HG03442 (cell line): ENCODE results near the gene GPRIN1.
"Not testable (repeated sequence)": the region's sequence is repeated elsewhere in the genome, so short reads cannot be mapped to it uniquely, and the experiment has no call there.

Experiments
- ATAC-seq: cut with Tn5 transposase; IDR thresholded peaks from one replicate; pipeline ENCODE4 v1.9.1; 2021; ENCODE audit warnings: mild to moderate bottlenecking, moderate library complexity; ENCODE audit not compliant: unreplicated experiment

GPRIN1 gene

GRCh38 chr5:176599749-176600430, 10.1 kb downstream of the GPRIN1 start:
- not testable (repeated sequence) for ATAC-seq

GRCh38 chr5:176597417-176598389, 12.3 kb downstream of the GPRIN1 start:
- ATAC-seq = no peak

DNA sequence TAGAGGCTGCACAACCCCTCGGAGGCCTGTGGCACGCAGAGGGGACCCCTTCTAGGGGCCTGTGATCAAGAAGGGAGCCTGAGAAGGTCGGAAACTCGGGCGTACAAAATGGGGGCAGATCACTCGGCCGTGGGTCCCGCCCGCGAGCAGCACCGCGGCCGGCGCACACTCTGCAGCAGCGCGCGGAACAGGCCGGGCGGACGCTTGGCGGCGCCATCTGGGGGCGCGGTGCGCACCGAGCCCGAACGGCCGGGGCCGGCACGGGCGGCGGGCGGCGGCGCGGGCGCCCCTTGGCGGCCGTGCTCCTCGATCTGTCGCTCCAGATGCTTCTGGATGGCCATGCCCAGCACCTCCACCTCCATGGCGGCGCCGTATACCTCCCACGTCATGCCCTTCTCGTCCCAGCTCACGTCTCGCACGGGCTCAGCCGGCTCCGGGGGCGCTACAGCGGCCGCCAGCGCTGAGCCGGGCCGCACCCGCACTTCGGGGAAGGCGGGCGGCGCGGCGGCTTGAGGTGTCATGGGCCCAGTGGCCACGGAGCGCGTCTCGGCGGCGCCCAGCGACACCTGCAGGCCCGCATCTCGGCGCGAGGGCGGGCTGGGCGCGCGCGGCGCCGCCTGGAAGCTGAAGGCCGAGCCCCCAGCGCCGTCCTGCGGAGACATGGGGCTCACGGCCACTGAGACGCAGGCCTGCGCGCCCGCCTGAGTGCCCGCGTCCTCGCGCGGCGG, 13.1 kb downstream of the GPRIN1 start:
- peak; percentile 42 for ATAC-seq

DNA sequence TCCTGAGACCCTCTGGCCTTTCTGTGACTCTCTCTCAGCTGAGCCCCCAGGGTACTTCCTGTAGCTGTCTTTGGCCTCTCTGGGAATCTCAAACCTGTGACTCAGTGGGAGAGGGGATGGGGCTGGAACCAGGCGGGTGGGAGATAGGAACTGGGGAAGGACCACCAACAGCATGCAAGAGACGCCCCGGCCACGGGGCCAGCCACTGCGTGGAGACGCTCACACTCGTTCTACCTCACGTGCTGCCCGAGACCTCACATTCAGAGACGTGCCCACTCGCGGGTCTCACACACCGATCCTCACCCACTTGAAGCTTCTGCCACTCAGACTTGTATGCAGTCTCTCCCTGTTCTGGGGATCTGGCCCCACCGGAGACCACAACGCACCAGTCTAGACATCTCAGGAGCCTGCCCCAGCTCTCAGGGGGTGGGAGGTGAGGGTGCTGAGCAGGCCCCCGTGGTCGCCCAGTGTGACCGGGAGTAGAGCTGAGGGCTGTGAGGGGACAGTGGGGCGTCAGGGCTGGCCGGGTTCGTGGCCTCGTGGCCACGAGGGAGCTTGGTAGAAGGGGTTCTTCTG, 13.8 kb downstream of the GPRIN1 start:
- ATAC-seq = no peak

GRCh38 chr5:176595386-176595943, 14.5 kb downstream of the GPRIN1 start:
- ATAC-seq = no peak

DNA sequence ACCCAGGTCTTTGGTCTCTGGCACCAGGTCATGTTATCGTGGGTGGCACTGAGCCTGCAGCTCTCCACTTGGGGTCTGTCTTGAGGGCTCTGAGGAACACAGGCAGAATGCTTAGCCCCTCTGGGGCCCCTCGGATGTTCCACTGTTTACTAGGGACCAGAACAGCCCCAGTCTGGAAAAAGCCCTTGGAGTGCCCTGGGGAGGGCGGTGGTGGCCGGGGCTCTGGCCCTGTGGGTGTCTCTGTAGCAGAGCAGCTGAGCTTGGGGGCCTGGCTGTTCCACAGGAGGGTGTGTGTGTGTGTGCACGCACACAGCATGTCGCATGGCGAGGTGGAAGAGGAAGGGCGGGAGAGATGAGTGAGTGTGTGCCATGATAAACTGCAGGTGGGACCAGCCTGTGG, 15.4 kb downstream of the GPRIN1 start:
- no peak for ATAC-seq

GRCh38 chr5:176593273-176593869, 16.6 kb downstream of the GPRIN1 start:
- ATAC-seq = no peak

DNA sequence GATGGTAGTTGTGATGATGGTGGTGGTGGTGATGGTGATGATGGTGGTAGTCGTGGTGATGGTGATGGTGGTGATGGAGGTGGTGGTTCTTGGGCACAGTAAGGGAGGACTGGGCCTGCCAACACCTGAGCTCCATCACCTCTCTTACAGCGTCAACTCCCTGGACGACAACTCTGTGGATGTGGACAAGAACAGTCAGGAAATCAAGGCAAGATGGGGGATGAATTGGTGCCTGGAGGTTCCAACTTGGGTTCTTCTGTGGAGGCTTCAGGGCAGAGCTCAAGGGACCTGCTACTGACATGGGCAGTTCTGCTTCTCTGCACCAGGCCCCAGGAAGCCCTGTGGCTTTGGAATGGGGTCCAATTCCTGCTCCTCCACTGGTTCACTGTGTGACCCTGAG, 17.4 kb downstream of the GPRIN1 start:
- ATAC-seq = no peak

DNA sequence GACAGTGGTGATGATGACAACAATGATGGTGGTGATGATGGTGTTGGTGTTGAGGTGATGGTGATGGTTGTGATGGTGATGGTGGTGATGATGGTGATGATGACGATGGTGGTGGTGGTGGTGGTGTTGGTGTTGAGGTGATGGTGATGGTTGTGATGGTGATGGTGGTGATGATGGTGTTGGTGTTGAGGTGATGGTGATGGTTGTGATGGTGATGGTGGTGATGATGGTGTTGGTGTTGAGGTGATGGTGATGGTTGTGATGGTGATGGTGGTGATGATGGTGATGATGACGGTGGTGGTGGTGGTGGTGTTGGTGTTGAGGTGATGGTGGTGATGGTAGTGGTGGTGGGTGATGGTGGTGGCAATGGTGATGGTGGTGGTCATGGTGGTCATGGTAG, 18.3 kb downstream of the GPRIN1 start:
- not testable (repeated sequence) for ATAC-seq

GRCh38 chr5:176590035-176590717, 19.8 kb downstream of the GPRIN1 start:
- ATAC-seq = no peak

DNA sequence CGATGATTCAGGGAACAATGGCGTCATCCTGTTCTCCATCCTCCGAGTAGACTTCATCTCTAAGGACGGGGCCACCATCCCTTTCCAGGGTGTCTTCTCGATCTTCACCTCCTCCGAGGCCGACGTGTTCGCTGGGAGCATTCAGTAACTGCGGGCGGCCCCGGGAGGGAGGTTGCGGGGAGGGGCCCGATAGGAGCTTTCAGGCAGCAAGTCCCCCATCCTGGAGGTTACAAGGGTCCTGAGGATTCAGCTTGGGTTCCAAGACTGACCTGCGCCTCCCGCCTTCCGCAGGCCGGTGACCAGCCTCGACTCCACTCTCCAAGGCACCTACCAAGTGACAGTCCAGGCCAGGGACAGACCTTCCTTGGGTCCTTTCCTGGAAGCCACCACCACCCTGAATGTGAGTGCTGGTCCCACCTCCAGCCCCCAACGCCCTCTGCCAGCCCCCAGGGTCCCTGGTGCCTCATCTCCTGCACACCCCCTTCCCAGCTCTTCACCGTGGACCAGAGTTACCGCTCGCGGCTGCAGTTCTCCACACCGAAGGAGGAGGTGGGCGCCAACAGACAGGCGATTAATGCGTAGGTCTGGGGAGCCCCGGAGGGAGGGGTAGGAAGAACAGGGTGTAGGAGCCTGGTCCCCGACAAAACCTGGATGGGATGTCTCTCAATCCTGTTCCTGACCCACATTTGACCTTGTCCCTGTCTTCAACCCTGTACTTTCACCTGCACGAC, 20.8 kb downstream of the GPRIN1 start:
- no peak for ATAC-seq

DNA sequence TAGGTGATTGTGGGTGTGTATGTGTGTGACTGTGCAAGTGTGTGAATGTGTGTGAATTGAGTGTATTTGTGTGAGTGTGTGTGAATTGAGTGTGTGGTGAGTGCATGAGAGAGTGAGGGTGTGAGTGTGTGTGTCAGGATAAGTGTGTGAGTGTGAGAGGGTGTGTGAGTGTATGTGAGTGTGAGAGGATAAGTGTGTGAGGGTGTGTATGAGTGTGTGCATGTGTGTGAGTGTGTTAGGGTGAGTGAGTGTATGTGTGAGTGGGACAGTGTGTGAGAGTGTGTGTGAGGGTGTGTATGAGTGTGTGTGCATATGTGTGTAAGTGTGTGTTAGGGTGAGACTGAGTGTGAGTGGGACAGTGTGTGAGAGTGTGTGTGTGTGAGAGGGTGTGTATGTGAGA, 21.7 kb downstream of the GPRIN1 start:
- no peak for ATAC-seq

DNA sequence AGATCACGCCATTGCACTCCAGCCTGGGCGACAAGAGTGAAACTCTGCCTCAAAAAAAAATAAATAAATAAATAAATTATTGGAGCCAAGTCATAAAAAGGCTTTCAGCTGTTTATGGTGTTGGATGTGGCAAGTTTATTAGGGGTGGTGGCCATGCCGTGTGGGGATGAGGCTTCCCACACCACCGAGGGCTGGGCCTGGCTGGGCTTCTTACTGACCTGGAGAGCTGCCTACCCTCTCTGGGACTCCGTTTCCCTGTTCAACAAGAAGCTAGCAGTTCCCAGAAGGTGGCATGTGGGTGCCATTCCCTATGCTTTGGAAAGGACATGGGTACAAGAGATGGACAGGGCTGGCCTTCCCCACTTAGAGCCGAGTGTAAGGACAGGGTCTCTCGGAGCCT, 22.6 kb downstream of the GPRIN1 start:
- ATAC-seq = no peak

DNA sequence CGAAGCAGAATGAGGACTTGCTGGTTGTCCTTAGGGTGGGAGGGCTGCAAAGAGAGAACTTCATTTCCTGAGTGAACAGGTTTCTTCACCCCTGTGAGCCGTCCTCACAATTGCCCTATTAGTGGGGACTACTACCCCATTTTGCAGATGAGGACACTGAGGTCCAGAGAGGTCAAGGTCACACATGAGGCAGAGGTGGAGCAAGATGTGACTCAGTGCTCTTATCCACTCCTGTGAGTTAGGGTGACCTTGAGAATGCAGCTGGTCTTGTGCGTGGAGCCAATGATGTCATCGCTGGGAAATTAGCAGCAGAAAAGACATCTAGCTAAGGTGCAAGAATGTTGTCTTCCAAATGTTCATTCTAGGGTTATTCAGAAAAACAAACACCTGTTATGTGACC, 26.9 kb downstream of the GPRIN1 start:
- ATAC-seq = no peak

GRCh38 chr5:176581361-176581760, 28.6 kb downstream of the GPRIN1 start:
- ATAC-seq = no peak

DNA sequence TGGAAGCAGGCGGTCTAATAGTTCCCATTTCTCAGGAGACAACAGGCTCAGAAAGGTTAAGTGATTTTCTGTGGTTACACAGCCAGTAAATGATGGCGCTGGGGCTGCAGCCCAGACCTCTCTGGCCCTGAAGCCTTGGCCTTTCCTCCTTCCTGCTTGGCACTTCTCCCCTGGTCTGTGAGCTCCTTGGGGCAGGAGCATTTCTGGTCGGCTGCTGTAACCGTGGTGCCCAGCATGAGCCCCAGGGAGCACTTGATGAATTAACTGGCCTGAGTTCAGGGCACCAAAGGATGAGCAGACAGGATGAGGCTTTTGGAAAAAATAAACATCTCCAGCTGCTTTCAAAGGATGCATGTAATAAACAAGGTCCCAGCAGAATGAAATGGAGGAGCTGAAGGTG, 30.6 kb downstream of the GPRIN1 start:
- no peak for ATAC-seq

GRCh38 chr5:176578391-176578808, 31.6 kb downstream of the GPRIN1 start:
- ATAC-seq = no peak

GRCh38 chr5:176577312-176578176, 32.4 kb downstream of the GPRIN1 start:
- no peak for ATAC-seq
